ENCODE measurements around the gene LHFPL3. TPM values are rescaled to one million over a fixed set of nuclear protein-coding genes. Genes with fewer than 3 reads are reported as not detected.

LHFPL3 gene
- total RNA-seq, 1 donor from 2014 or later, result 0.30 TPM

- TF ChIP-seq EZH2 (IDR thresholded peaks at IDR 0.05) (no peak), EZH2phosphoT487 (IDR thresholded peaks at IDR 0.05) (no peak), CTCF (IDR thresholded peaks at IDR 0.05) (no peak)
- H3F3A ChIP-seq (ENCODE audit: low read depth), result no peaks in the 10 kb centered on the region
- H3K4me2 ChIP-seq, result no peak overlapping the region
- no peak overlapping the region for H3K27ac ChIP-seq
- no peak overlapping the region for H3K9ac ChIP-seq
- H3K4me3 Mint-ChIP-seq, result no peak overlapping the region
- no peak overlapping the region for H2AFZ ChIP-seq (replicated peaks)
- DNase-seq (ENCODE audit: low spot score), result no peak
- H3K27ac Mint-ChIP-seq, result no peak overlapping the region
- no peaks in the 10 kb centered on the region for H3K27me3 ChIP-seq
- H3K27me3 Mint-ChIP-seq (ENCODE audit: insufficient read depth, low read depth), result peaks cover 5% of the 10 kb centered on the region
- no peaks in the 10 kb centered on the region for H3K36me3 ChIP-seq
- H3K79me2 ChIP-seq (ENCODE audit: low read depth), result no peaks in the 10 kb centered on the region
- no peaks in the 10 kb centered on the region for H3K9me3 ChIP-seq (ENCODE audit: low read depth)
- H3K36me3 Mint-ChIP-seq, result no peaks in the 10 kb centered on the region
- H3K9me3 Mint-ChIP-seq, result no peaks in the 10 kb centered on the region
- H3K4me1 Mint-ChIP-seq, result peaks cover 10% of the 10 kb centered on the region
- H4K20me1 ChIP-seq (ENCODE audit: low read depth), result no peaks in the 10 kb centered on the region
- H3K4me1 ChIP-seq, result no peaks in the 10 kb centered on the region
- H3K4me3 ChIP-seq, result no peak overlapping the region
Observed at GRCh38 chr7:104408371-104408770, 80.0 kb downstream of the LHFPL3 start.

GRCh38 chr7:104410742-104411141 is 82.3 kb downstream of the LHFPL3 start:
- H2AFZ ChIP-seq (replicated peaks), result no peak overlapping the region
- no peak overlapping the region for H3K9ac ChIP-seq
- no peaks in the 10 kb centered on the region for H3K9me3 Mint-ChIP-seq
- no peak overlapping the region for H3K4me3 Mint-ChIP-seq
- no peaks in the 10 kb centered on the region for H3K27me3 ChIP-seq
- no peaks in the 10 kb centered on the region for H3K36me3 ChIP-seq
- H3K4me3 ChIP-seq, result no peak overlapping the region
- no peaks in the 10 kb centered on the region for H3K9me3 ChIP-seq (ENCODE audit: low read depth)
- H3K27ac Mint-ChIP-seq, result no peak overlapping the region
- DNase-seq (ENCODE audit: low spot score), result no peak
- no peak overlapping the region for H3K27ac ChIP-seq
- no peaks in the 10 kb centered on the region for H4K20me1 ChIP-seq (ENCODE audit: low read depth)
- no peaks in the 10 kb centered on the region for H3K79me2 ChIP-seq (ENCODE audit: low read depth)
- TF ChIP-seq EZH2 (IDR thresholded peaks at IDR 0.05) (no peak), EZH2phosphoT487 (IDR thresholded peaks at IDR 0.05) (no peak), CTCF (IDR thresholded peaks at IDR 0.05) (no peak)
- H3K4me2 ChIP-seq, result no peak overlapping the region
- no peaks in the 10 kb centered on the region for H3K4me1 ChIP-seq
- H3K27me3 Mint-ChIP-seq (ENCODE audit: insufficient read depth, low read depth), result peaks cover 5% of the 10 kb centered on the region
- no peaks in the 10 kb centered on the region for H3K36me3 Mint-ChIP-seq
- no peaks in the 10 kb centered on the region for H3F3A ChIP-seq (ENCODE audit: low read depth)
- H3K4me1 Mint-ChIP-seq, result peaks cover 13% of the 10 kb centered on the region

GRCh38 chr7:104412911-104413310 is 84.5 kb downstream of the LHFPL3 start:
- H3K4me2 ChIP-seq, result no peak overlapping the region
- H3F3A ChIP-seq (ENCODE audit: low read depth), result no peaks in the 10 kb centered on the region
- no peaks in the 10 kb centered on the region for H3K79me2 ChIP-seq (ENCODE audit: low read depth)
- no peak overlapping the region for H3K9ac ChIP-seq
- H2AFZ ChIP-seq (replicated peaks), result no peak overlapping the region
- TF ChIP-seq EZH2phosphoT487 (IDR thresholded peaks at IDR 0.05), result no peak
- TF ChIP-seq EZH2 (IDR thresholded peaks at IDR 0.05), result no peak
- TF ChIP-seq CTCF (IDR thresholded peaks at IDR 0.05), result no peak
- H3K4me3 ChIP-seq, result no peak overlapping the region
- Mint-ChIP-seq H3K4me1 (peaks cover 6% of the 10 kb centered on the region), H3K9me3 (no peaks in the 10 kb centered on the region), H3K27me3 (ENCODE audit: insufficient read depth, low read depth) (peaks cover 5% of the 10 kb centered on the region), H3K27ac (no peak overlapping the region), H3K4me3 (no peak overlapping the region), H3K36me3 (no peaks in the 10 kb centered on the region)
- H3K9me3 ChIP-seq (ENCODE audit: low read depth), result no peaks in the 10 kb centered on the region
- H3K27me3 ChIP-seq, result no peaks in the 10 kb centered on the region
- no peaks in the 10 kb centered on the region for H3K36me3 ChIP-seq
- H4K20me1 ChIP-seq (ENCODE audit: low read depth), result no peaks in the 10 kb centered on the region
- H3K4me1 ChIP-seq, result no peaks in the 10 kb centered on the region
- no peak overlapping the region for H3K27ac ChIP-seq
- no peak for DNase-seq (ENCODE audit: low spot score)
